GM11168 (cell line): Measurements from ENCODE around the gene BRINP3.

Source experiments
- in situ Hi-C: fragments of 300-500 bp; cut with MboI; formaldehyde crosslinking; loops from one replicate; pipeline ENCODE4 v1.12.0; 2022; ENCODE audit warnings: low sequenced_read_pairs; ENCODE audit not compliant: unreplicated experiment

Gene BRINP3

DNA sequence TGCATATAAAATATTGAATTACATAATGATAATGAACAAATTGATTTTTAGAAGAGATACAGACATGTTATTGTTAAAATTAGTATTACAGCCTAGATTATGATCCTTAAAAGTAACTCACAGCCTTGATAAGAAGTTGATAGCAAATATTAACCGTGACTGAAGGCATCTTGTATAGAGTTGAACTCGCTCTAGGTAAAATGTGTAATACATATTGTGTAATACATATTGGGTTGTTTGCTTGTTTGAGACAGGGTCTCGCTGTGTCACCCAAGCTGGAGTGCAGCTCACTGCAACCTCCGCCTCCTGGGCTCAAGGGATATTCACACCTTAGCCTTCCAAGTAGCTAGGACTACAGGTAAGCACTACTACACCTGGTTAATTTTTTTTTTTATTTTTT lies 269.9 kb downstream of the BRINP3 start:
- in situ Hi-C loops: no loop called here

DNA sequence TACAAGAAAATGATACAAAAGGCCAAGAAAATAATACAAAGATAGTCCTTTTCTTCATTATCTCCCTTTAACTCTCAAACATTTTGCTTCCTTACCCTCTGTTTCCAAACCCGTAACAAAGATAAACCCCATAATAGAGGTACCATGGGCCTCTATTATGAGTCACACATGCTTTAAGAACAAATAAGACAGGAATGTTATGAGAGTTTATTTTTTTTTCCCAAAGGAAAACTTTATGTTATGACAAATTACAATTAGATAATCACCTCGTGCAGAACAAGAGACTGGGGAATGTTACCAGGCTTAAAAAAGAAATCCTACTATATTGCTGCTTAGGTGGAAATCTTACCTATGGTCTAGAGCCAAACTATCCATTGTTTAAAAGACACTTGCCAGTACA lies 272.0 kb downstream of the BRINP3 start:
- in situ Hi-C loops: no loop called here

DNA sequence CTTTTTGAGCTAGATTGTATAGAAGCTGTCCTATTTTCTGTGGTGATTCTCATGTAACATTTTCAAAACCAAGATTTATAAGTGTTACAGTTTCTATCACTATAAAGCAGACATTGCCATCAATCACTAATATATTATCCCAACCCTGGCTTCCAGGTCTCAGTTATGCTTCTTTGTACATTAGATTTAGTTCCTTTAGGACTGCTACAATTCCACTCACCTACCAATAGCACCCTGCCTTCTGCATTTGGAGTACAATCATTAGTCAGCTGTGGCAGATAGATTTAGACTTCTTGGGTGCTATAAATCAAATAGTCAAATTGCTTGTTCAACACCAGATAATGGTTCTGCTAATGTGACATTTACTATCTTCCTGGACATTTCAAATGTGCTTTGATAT lies 281.6 kb downstream of the BRINP3 start:
- in situ Hi-C loops: no loop called here

DNA sequence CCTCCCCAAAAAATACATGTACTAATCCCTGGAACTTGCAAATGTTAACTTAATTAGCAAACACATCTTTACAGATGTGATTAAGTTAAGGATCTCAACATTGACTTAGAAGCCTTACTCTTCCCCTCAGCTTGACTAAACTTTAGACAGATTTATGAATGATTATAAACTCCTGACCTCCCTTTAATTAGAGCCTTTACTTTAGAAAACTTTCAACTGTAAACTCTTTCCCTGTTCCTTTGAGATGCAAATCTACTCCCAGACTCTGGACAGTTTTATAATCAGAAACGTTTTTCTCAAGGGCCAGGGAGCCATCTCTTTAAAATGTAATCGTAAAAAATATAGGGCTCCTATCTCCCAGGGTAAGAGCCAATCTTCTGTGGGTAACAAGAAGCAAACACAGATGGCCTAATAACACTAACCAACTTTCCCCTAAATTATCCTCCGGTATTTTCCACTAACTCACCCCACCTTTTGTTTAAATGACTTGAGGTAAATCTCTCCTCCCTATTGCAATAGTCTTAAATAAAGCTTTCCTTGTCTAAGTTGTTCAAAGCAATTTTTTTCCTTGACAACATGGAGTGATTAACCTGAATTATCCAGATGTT lies 284.1 kb downstream of the BRINP3 start:
- in situ Hi-C loops: no loop called here

DNA sequence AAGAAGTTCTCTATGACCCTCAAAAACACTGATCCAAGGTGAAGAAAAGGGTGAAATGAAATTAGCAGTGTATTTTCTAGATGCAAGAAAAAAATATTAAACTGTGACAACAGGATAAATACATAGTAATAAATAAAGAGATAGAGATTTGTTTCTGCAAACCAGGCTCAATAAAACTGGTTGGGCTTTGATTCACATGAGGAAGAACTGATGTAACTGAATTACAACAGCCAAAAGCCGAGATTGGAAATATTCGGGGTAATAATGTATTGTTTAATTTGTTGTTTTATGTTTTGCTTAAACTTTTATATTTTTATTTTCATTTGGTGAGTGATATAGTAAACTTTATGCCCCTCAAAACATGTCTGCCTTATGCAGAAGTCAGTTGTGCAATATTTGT lies 285.0 kb downstream of the BRINP3 start:
- in situ Hi-C loops: no loop called here

DNA sequence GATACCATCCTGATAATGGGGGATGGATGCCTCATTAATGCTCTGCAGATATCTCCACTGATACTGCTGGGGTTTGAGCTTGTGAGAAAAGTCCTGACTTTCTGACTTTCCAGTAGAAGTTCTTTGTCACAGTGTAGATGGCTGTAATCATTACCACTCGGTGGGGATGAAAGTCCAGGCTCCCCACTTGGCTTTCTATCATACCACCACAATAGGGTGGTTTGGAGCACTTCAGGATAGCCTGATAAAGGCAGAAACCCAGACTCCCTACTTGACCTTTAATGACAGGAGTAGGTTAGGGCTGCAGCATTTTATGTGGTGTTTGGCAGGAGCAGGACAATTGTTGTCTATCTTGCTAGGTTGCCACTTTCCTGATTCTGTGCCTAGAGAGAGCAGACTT lies 294.1 kb downstream of the BRINP3 start:
- in situ Hi-C loops: no loop called here

DNA sequence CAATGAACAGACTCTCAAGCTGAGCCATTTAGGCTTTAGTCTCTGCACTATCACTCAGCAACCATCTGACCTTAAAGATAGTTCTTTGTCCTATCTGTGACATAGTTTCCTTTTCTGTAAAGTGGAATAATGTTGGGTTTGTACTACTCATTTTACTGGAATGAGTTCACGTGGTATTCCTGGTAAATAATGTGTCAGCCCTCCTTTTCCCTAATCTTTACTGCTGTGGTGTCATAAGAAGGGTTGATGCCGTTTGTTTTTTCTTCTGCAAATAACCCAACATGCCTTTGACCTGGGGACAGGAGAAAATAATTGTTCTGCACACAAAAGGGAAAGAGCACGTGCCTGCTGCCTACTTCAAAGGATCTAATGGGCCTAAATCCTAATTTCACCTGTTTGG lies 297.8 kb downstream of the BRINP3 start:
- in situ Hi-C loops: no loop called here

DNA sequence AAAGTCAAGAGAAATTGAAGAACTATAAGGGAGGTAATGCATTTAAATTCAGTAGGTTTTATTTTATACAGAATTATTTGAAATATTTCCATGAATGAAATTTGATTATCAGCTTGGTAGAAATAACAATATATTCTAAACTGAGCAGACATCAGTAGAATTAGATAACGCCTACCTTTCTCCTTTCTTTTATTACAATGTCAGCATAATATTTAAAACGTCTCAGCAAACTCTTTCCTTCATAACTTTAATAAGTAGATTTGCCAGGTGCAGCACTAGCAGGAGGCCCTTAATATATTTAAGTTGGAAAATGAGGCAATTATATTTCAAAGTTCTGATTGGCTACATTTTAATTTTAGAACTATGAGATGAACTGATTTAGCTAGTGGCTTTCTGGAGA lies 298.8 kb downstream of the BRINP3 start:
- in situ Hi-C loops: no loop called here

DNA sequence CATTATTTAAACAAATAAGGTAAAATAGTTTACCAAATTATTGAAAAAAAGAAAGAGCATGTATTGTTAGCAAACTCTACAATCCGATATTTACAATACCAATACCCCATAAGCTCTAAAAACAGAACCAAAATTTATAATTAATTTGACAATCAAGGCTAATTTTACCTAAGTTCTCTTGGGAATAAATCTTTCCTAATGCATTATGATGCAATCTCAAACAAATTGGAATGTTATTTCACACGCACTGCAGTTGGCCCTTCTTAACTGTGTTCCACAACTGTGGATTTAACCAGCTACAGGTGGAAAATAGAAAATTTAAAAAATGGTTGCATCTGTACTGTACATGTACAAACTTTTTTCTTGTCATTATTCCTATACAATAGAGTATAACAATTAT lies 300.1 kb downstream of the BRINP3 start:
- in situ Hi-C loops: no loop called here

DNA sequence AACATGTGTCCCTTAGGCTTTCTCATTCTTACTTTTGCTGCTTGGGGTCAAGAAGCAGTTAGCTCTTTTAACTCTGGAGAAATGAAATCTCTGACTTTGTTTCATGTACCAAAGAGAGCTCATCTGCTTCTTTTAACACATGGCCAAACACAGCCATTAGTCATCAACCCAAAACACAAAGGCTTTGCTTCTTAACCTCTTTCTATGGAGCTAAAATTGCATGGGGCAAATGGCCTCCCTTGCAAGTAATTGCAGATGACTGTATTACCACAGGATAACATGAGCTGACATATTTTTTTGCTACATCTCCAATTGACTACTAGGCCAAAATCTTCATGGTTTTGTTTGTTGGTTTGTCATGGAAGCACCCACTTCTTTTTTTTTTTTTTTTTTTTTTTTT lies 300.9 kb downstream of the BRINP3 start:
- in situ Hi-C loops: no loop called here

DNA sequence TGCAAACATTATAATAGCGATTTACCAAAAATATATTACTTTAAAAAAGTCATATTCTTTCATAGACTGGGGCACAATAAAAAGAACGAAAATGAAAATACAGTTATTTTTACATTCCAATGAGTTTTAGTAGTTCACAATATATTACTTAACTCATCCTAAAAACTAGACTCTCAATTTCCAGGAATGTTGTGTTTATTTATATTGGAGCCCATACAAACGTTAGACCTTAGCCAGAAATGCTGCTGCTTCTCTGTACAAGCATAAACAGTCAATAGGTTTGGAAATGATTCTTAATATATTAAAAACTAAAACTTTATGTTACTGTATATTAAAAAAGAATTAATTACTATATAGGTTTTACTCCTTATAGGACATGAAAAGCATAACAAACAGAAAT lies 302.3 kb downstream of the BRINP3 start:
- in situ Hi-C loops: no loop called here

DNA sequence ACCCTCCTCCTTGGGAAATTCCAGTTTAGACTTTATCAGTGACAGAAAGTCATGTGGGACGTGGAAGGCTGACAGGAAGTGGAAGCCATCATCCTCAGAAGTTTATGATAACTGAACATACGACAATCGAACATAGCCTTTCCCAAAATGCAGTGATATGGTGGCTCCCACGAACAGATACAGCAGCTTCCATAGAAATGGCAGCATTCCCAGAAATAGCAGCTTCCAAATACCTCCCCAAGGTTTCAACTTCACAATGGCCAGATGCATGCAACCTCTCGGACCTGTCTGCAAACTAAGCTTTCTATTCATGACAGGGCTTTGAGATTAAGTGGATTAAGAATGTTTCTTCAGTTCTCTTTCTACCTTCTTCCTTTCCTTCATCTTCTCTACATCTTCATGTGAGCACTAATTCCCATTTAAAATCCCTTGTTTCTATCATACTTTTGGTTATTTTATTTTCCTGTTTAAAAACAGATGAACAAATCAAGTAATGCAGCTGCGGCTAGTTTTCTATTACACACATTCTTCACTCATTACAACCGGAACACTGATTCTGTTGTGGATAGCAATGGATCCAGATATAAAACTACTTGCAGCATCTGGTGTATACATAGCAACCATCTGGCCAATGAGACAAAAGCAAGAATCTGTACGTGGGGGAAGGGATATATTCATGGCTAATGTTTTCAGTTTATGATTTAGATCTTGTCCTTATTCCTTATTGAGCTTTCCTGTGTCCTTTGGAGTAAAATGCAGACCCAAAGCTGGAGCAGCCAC lies 304.8 kb downstream of the BRINP3 start:
- in situ Hi-C loops: no loop called here

DNA sequence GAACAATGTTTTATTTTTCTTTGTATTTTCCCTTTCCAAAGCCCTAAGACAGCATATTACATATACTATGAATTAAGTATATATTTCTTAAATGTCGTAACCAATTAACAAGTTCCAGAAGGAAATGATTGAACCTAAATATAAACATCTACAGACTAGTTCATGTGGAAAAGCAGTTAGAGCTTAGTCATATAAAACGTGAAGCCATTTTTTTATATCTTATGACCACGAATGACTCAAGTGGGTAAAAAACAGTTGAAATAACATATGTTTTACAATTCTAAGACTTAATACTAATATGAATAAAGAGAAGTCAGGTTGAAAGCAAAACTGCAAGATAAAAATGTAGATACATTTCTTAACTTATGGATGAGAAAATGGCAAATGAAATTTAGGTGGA lies 307.3 kb downstream of the BRINP3 start:
- in situ Hi-C loops: no loop called here

DNA sequence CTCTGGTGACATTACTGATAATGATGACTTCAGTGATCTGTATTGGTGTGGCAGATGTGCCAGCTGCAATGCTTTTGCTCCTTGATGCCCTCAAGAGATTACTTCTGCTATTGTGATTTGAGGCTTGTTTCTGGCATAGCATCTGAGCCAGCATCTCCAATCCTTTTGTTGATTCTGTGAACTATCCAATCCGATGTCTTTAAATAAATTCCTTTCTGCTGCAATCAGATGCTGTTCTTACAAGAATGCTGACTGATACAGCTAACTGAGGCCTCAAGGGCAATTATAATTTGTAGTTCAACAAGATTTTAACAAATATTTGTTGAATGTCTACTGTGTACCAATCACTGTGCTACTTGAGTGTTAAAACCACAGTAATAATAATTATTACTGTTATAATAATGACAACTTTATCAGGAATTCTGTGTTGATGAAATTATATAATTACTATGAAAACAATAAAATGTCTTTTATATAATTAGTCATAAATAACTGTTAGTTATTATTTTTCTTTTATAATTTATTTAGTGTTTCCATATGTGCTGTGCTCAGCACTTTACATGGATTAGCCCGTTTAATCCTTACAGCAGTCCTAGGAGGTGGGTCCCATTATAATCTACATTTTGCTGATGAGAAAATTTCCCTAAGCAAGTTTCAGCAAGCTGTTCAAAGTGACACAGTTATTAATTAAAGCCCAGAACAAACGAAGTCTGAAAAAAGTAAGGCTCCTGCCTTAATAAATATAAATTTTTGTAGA lies 308.2 kb downstream of the BRINP3 start:
- in situ Hi-C loops: no loop called here

DNA sequence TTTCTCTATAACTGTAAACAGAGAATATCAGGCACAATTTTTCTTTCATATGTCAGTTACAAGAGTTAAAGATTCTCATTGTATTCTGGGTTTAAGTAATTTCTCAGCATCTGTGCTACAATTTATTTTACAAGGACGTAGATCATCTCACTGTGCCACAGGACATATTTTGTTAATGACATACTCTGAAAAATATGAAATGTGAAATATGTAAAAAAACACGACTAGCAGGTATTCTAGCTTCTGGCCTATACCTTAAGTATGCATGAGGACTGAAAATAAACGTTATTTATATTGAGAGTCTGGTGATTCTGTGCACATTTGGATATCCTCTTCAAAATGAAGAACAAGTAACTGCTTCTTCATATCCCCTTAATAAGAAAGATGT lies 308.8 kb downstream of the BRINP3 start:
- in situ Hi-C loops: no loop called here

DNA sequence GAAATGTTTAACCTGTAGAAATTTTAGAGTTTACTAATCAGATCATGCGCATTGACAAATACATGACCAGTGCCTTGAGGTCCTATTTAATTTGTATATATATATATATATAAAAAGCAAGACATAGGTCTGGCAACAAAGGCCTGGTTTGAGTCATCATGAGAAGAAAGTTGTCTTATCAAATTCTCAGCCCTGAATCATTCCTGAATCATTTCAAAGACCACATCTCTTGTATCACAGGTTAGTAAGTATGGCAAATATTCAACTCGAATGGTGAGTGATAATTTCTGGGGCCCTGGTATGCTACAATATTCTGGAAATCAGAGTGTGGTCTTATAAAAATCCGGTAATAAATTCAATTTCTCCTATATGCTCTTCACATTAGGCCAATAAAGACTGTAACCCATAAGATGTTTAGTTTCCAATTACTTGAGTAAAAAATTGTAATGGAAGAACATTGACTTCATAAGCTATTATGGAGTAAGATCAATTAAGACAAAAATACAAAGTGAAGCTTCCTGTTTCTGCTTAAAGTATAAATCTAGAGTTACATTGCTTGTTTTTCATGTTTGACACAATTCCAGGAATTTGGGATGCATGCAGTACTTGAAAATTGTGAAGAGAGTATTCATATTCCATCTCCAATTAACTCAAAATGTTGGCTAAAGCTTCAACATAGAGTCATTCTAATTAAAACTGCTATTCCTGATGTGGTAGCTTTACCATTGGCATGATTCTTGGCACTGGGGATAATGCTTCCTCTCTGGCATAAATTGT lies 309.4 kb downstream of the BRINP3 start:
- in situ Hi-C loops: no loop called here

DNA sequence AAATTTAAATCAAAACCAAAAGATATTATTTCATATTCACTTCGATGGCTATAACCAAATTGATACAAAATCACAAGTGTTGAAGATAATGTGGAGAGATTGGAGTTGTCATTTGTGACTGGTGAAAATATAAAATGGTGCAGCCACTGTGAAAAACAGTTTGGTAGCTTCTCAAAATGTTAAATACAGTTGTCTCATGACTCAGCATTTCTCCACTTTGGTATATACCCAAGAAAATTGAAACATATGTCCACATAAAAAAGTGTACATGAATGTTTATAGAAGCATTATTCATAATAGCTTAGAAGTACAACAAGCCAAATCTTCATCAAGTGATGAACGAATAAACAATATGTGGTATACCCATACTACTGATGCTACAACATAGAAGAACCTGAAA lies 318.5 kb downstream of the BRINP3 start:
- in situ Hi-C loops: no loop called here

DNA sequence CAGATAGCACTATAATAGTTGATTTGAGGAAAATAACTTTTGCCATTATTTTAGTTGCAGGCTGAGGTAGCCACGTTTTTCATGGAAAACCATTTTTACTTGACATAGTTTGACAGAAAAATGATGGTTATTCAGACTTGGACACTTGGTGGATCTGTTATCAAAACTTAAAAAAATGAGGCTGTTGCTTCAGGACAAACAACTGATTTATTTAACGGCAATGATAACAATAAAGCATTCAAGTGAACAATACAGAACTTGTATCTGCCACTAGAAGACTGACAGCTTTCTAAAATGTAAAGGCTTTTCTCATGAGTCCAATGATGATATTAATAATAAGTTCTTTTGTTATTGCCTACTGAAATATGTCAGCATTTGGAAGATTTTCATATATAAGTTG lies 322.9 kb downstream of the BRINP3 start:
- in situ Hi-C loops: no loop called here

DNA sequence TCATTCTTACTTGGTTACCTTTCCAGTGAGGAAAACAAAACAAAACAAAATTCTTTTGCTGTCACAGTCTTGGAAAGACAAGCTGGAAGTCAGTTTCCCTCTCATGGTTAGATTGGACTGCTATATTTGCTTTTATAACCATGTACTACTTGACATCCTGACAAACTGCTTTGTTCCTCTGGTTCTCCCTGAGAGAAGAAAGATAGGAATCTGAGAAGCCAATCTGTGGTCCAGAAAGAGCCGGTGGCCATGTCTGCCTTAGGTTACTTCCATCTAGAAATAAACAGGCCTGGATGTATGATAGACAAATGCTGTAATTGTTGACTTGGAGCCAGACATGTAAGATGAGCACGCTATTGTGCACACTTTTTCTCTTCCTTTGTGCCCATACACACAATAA lies 330.0 kb downstream of the BRINP3 start:
- in situ Hi-C loops: no loop called here

DNA sequence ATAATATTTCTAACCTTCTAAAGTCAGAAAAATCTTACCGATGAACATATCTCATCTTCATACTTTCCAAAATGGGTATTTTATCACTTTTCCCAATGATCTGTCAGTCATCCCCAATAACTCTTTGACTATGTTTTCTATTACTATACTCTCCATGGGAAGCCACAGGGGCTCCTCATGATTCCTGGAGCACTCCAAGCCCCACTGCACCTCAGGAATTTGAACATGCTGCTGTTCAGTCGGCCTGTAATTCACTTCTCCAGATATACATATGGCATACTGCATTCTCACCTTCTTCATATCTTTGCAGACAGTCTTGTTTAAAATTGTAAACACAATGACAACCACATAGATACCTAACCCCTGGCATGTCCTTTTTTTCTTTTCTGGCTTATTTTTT lies 333.0 kb downstream of the BRINP3 start:
- in situ Hi-C loops: no loop called here

DNA sequence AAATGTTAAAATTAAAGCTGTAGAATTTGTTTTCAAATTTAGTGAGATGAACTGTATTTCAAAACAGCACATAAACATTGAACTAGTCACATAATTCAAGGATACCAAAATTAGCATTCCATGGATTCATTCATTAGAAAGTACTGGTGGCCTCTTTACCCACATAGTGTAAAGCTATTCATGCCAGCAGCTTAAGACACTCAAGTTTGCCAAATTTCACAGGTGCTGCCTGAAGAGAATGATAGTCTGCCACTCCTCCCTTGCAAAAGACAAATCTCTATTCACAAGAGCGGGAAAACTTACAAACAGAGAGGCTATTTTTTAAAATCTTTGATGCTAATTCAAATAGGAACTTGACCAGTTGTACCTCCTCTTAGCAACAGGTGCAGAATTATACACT lies 337.0 kb downstream of the BRINP3 start:
- in situ Hi-C loops: no loop called here
